ENCODE data around the gene POC1B. TPM values are rescaled to one million over a fixed set of nuclear protein-coding genes. Genes with fewer than 3 reads are reported as not detected.

Gene POC1B
- total RNA-seq, 2 donors from 2014 or later, result 10.9 to 32.6 TPM

DNA sequence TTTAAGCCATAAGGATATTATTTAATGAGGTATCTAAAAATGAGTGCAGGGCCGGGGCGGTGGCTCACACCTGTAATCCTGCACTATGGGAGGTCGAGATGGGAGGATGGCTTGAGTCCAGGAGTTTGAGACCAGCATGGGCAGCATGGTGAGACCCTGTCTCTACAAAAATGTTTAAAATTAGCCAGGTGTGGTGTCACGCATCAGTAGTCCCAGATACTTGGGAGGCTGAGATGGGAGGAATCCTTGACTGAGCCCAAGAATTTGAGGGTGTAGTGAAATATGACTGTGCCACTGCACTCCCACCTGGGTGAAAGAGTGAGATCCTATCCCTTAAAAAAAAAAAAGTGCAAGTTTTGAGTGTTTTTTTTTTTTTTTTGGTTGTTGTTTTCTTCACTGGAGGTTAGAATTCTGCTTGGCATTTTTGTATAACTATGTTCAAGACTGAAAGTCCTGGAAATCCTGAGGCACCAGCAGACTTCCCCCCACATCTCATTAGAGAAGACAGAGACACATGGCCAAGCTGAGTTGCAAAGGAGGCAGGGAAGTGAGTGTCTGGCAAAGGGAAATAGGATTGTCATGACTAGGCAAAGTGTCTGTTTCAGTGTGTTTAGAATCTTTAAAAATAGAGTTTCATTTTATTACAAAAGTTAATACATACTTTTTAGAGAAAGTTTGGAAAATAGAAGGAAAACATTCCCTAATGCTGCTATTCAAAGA is 120.1 kb downstream of the POC1B start:
- intact Hi-C loops (cut with DNase I), result no loop called here
- H3K27me3 ChIP-seq, result no peaks in the 10 kb centered on the region
- H3K27ac ChIP-seq, result no peak overlapping the region
- H3K36me3 ChIP-seq (replicated peaks in 1 of 2; ENCODE audit: insufficient read depth in 1 of 2, low read depth in 2 of 2), result no peaks in the 10 kb centered on the region
- H3K9me3 ChIP-seq, result no peaks in the 10 kb centered on the region
- DNase-seq, result no peak
- H3K4me1 ChIP-seq, result no peaks in the 10 kb centered on the region
- no peak for TF ChIP-seq POLR2A (IDR thresholded peaks at IDR 0.05)
- TF ChIP-seq, protein P1, sequence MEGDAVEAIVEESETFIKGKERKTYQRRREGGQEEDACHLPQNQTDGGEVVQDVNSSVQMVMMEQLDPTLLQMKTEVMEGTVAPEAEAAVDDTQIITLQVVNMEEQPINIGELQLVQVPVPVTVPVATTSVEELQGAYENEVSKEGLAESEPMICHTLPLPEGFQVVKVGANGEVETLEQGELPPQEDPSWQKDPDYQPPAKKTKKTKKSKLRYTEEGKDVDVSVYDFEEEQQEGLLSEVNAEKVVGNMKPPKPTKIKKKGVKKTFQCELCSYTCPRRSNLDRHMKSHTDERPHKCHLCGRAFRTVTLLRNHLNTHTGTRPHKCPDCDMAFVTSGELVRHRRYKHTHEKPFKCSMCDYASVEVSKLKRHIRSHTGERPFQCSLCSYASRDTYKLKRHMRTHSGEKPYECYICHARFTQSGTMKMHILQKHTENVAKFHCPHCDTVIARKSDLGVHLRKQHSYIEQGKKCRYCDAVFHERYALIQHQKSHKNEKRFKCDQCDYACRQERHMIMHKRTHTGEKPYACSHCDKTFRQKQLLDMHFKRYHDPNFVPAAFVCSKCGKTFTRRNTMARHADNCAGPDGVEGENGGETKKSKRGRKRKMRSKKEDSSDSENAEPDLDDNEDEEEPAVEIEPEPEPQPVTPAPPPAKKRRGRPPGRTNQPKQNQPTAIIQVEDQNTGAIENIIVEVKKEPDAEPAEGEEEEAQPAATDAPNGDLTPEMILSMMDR (IDR thresholded peaks at IDR 0.05), result no peak
- no peak for ATAC-seq
- no peak overlapping the region for H3K4me3 ChIP-seq
- 89 to 92% methylated on average over 4 of the region's 4 CpGs for WGBS, 2 donors

DNA sequence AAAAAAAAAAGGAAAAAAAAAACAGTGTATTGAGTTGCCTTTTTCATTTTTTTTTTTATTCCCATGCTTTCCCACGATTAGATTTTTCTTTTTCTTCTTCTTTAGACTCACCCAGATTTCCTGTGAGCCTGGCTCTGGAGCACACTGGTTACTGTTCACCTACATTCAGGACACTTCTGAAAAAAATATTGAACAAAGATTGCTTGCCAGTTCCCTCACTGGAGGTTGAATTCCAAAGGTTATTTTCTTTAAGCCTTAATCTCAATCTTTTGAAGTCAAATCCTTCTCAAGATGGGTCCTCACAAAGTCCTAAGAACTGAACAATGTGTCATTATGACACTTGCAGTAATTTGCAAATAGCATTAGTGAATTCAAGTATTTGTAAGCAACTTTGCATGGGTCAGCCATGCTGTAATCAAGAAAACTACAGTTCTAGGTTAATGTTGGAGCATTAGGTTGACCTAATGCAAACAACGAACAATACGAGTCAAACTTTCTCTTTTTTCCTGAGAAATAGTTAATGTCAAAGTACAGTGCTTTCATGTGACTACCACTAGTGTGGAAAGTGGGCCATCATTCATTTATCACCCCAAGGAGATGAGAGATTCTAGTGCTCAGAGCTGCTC is 124.3 kb downstream of the POC1B start:
- TF ChIP-seq, protein P1 (IDR thresholded peaks at IDR 0.05), result no peak
- TF ChIP-seq POLR2A (IDR thresholded peaks at IDR 0.05), result no peak
- no peaks in the 10 kb centered on the region for H3K27me3 ChIP-seq
- no peak overlapping the region for H3K27ac ChIP-seq
- intact Hi-C loops (cut with DNase I), result no loop called here
- H3K9me3 ChIP-seq, result no peaks in the 10 kb centered on the region
- DNase-seq (no peak), ATAC-seq (no peak)
- no peaks in the 10 kb centered on the region for H3K36me3 ChIP-seq (replicated peaks in 1 of 2; ENCODE audit: insufficient read depth in 1 of 2, low read depth in 2 of 2)
- no peak overlapping the region for H3K4me3 ChIP-seq
- no peaks in the 10 kb centered on the region for H3K4me1 ChIP-seq
- WGBS, 2 donors, result 59% methylated on average over 3 of the region's 3 CpGs

DNA sequence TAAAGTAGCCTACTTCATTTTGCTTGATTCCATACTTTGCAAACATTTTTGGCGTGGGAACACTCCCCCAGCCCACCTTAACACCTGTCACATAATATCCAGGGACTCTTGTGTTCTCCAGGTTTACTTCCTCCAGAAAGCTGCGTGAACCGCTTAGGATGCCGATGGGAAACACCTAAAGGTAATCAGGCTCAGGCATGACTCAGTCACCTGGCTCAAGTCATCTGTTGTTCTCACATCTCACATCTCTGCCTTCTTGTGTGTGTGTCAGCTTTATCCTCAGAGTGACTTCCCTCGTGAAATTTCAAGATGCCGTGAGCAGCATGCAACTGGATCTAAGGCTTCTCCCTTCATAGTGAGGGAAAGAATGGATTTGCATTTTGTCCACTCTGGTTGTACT is 125.4 kb downstream of the POC1B start:
- WGBS, 2 donors, result 93 to 94% methylated on average over 6 of the region's 6 CpGs
- no peaks in the 10 kb centered on the region for H3K27me3 ChIP-seq
- no peaks in the 10 kb centered on the region for H3K4me1 ChIP-seq
- no peak overlapping the region for H3K27ac ChIP-seq
- no peaks in the 10 kb centered on the region for H3K9me3 ChIP-seq
- ATAC-seq (no peak), DNase-seq (no peak)
- H3K4me3 ChIP-seq, result no peak overlapping the region
- no peaks in the 10 kb centered on the region for H3K36me3 ChIP-seq (replicated peaks in 1 of 2; ENCODE audit: insufficient read depth in 1 of 2, low read depth in 2 of 2)
- intact Hi-C loops (cut with DNase I), result no loop called here
- TF ChIP-seq, protein P1 (IDR thresholded peaks at IDR 0.05), result no peak
- TF ChIP-seq POLR2A (IDR thresholded peaks at IDR 0.05), result no peak

DNA sequence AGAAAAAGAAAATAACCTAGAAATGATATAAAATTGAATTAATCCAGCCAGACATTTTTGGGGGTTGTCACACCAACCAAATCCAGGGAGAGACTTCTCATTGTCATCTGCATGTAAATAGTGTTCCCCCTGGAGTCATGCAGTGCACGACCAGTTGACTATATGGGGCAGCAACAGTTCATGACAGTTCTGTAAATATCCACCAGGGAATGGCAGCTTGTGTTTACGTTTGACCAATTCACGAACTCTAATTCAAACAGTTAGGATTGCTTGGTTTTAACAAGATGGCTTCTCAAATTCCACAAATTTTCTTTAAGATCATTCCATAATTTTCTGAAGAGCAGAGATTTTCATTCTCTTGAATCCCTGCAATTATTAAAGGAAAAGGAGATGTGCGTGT is 130.1 kb downstream of the POC1B start:
- Histone ChIP-seq H3K4me1 (peaks cover 13% of the 10 kb centered on the region), H3K4me3 (no peak overlapping the region), H3K27me3 (no peaks in the 10 kb centered on the region), H3K9me3 (no peaks in the 10 kb centered on the region), H3K27ac (no peak overlapping the region), H3K36me3 (replicated peaks in 1 of 2; ENCODE audit: insufficient read depth in 1 of 2, low read depth in 2 of 2) (no peaks in the 10 kb centered on the region)
- TF ChIP-seq POLR2A (IDR thresholded peaks at IDR 0.05), result no peak
- TF ChIP-seq, protein P1 (IDR thresholded peaks at IDR 0.05), result no peak
- intact Hi-C loops (cut with DNase I), result no loop called here
- DNase-seq, result no peak
- no peak for ATAC-seq
- WGBS, 2 donors, result 88 to 93% methylated on average over 4 of the region's 4 CpGs

Data from body of pancreas (tissue), 4 donors.